GOT3 (cell line): ENCODE measurements around the gene LRRFIP2.
"Not testable (repeated sequence)": the region's sequence is repeated elsewhere in the genome, so short reads cannot be mapped to it uniquely, and the experiment has no call there.

Experiments used
- DNase-seq: peaks from one replicate; lab custom pipeline; 2025; ENCODE audit warnings: mixed read lengths; lab: John Stamatoyannopoulos, UW

The LRRFIP2 gene

GRCh38 chr3:37189109-37189508 is 14.7 kb upstream of the LRRFIP2 start:
- DNase-seq, result no peak

DNA sequence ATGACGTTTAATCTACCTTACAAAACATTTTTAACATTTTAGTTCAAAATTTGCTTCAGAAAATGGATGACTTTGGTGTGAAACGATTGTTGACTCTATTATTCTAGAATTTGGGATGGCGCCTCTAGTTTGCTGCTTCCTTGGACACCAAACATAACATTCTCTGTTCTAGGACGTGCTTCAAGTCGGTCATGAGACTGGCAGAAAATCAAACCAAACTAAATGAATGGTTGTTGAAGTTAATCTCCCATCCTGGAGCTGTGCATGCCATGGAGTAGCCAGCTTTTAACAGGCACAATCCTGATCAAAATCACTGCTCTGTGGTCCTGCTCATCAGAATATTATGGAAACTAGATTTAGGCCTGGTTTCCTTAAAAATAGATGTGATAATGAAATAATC is 9.6 kb upstream of the LRRFIP2 start:
- no peak for DNase-seq

GRCh38 chr3:37183375-37183831 is 9.0 kb upstream of the LRRFIP2 start:
- DNase-seq, result no peak

DNA sequence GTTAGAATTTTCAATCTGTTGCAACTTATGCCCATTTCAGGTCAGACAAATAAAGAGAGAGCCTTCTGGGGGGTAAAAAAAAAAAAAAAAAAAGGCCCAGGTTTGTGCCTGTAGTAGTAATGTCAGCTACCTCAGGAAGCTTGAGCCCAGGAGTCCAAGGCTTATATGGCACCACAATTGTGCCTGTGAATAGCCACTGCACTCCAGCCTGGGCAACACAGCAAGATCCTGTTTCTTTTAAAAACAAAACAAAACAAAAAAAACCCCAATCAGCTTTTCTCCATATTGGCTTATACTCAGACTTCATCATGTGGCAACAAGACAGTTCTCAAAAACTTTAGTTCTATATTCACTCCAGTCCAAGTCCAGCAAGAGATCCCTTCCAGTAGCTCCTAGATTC is 8.4 kb upstream of the LRRFIP2 start:
- DNase-seq, result no peak

- no peak for DNase-seq
Measured at GRCh38 chr3:37181756-37182155, 7.4 kb upstream of the LRRFIP2 start.

DNA sequence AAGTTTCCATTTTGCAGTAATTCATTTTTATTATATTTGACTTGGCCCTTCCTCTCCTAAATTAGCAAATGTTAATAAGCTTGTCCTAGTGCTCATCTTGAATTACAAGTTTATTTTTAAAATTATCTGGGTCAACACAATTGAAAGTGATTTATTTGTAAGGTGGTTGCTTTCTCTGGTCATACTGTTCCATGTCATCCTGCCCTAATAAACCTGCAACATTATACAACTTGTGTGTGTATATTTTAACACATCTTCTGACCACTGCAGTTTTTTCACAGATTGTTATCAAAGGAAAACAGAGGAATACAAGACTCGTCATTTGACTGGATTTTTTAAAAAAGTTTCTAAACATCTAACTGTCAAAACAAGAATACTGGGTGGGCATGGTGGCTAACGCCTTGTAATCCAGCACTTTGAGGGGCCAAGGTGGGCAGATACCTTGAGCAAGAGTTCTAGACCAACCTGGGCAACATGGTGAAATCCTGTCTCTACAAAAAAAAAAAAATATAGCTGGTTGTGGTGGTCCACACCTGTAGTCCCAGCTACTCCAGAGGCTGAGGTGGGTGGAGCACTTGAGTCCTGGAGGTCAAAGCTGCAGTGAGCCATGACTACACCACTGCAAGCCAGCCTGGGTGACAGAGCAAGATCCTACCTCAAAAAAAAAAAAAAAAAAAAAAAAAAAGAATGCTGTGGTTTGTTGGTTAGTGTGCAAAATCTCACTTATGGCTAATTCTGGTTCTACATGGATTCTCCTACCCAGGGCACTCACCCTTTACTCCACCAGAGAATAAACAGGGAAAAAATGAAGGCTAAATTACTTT is 5.0 kb upstream of the LRRFIP2 start:
- no peak for DNase-seq

- DNase-seq, result no peak
Measured at GRCh38 chr3:37173806-37174205, 576 bp downstream of the LRRFIP2 start.

- no peak for DNase-seq
Measured at GRCh38 chr3:37171144-37171543, 3.2 kb downstream of the LRRFIP2 start.

- DNase-seq, result no peak
Measured at GRCh38 chr3:37170513-37170912, 3.9 kb downstream of the LRRFIP2 start.

DNA sequence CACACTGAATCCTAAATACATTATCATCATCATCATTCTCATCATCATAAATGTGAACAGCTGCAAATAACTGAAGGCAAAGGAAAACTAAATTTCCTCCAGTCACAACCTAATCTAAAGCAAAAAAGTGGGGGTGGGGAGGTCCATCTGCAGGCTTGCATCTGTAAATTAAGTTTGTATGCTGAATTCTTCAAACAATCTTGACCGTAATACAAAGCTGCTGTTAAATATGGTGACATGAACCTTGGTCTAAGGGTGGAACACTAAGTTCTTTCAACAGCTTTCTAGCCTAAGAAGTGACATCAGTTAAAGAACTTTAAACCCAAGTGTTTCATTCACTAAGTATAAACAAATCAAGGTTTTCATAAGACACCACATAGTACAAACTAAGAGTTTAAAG is 4.3 kb downstream of the LRRFIP2 start:
- DNase-seq, result no peak

GRCh38 chr3:37168896-37169295 is 5.5 kb downstream of the LRRFIP2 start:
- no peak for DNase-seq

DNA sequence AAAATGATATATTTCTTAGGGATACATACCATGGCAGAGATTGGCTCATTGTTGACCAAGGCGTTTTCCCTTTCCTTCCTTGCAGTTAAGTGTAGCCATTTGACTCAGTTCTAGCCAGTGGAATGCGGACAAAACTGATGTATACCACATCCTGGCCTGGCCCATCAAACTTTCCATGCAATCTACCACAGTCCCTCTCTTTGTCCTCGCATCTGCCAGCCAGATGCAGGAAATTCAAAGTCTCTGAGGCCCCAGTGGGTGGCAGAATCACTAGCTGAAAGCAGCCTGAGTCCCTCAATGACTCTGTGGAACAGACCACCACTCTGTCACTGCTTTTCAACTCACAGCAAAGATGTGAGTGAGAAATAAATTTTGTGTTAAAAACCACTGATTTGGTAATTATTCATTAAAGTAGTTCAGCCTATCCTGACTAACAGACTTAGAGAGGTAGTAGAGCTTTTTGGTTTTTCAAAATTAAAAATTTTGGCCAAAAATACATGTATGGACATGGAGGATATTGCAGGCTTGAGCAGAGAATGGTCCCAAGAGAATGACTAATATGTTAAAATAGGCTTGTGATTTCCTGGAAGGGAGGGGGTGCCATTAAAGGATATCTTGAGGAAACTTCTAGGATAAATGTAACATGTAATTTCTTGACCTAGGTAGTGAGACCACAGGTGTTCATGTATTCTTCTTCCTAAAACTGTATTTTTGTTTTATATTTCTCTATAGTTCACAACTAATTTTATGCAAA is 10.9 kb downstream of the LRRFIP2 start:
- no peak for DNase-seq

GRCh38 chr3:37162501-37163245 is 11.7 kb downstream of the LRRFIP2 start:
- DNase-seq, result no peak

GRCh38 chr3:37161351-37161750 is 13.0 kb downstream of the LRRFIP2 start:
- DNase-seq, result no peak

DNA sequence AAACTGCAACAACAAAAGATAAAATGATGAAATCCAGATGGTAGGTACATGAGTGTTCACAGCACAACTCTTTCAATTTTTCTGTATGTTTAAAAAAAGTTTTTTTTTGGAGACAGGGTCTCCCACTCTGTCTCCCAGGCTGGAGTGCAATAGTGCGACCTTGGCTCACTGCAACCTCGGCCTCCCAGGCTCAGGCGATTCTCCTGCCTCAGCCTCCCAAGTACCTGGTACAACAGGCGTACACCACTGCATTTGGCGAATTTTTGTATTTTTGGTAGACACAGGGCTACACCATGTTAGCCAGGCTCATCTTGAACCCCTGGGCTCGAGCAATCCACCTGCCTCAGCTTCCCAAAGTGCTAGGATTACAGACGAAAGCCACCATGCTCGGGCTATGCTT is 18.6 kb downstream of the LRRFIP2 start:
- DNase-seq, result no peak

- no peak for DNase-seq
Measured at GRCh38 chr3:37154668-37155314, 19.6 kb downstream of the LRRFIP2 start.

- DNase-seq, result no peak
Measured at GRCh38 chr3:37150621-37151020, 23.8 kb downstream of the LRRFIP2 start.

GRCh38 chr3:37149257-37149656 is 25.1 kb downstream of the LRRFIP2 start:
- no peak for DNase-seq

DNA sequence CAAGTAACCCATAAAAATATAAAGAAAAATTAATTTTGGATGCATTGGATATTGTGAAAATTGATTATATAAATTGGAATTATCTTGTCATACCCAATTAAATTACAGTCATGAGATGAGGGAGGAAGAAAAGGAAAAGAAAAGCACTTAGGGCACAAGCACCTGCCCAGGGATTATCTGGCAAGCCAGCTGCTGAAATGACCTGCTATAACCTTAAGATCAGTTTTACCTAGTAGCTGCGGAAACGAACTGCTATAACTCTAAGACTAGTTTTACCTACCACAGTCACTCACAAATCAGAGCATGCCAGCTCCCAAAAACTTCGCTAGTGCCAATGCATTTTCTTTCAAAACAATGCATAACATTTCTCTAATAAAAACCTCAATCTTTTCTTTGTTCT is 26.2 kb downstream of the LRRFIP2 start:
- DNase-seq, result no peak

DNA sequence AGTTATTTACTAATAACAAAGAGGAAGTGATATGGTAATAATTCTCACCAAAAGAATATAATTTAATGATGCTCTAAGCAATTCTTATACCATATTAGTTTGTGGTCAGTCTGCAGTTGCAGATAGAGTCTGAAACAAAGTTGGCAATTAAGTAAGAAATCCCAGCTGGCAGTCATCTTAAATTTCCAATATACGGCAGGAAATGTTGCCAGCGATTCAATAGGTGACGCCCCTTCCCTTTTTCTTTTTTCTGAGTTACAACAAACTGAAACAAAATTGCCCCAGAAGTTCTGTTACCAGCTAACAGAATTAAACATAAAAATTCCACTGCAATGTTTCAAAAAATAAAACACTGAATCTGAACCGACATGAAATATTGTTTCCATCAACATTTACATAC is 26.7 kb downstream of the LRRFIP2 start:
- DNase-seq, result no peak

DNA sequence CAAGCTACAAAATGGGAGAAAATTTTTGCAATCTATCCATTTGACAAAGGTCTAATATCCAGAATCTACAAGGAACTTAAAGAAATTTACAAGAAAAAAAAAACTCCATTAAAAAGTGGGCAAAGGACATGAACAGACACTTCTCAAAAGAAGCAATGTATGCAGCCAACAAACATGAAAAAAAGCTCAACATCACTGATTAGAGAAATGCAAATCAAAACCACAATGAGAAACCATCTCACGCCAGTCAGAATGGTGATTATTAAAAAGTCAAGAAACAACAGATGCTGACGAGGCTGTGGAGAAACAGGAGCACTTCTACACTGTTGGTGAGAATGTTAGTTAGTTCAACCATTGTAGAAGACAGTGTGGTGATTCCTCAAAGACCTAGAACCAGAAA is 27.5 kb downstream of the LRRFIP2 start:
- not testable (repeated sequence) for DNase-seq

DNA sequence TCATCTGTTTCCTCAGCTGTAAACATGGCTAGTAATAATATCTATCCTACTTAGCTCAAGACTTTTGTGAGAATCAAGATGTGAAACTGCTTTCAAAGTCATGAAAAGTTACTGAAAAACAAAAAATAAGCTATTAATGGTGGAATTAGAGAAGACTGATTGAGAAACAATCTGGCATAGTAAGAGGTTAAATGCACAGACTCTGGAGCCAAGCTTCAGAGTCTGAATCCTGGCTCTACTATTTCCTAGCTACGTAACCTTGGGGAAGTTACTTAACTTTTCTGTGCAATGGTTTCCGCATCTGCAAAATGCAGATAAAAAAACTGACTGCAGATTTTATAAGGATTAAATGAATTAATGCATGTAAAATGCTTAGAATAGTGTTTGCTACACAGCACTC is 28.8 kb downstream of the LRRFIP2 start:
- no peak for DNase-seq
